ENCODE measurements around the gene CDC42SE2.

CDC42SE2 gene

GRCh38 chr5:131285703-131286399 lies 22.0 kb downstream of the CDC42SE2 start:
- no peak overlapping the region for H3K27ac ChIP-seq
- TF ChIP-seq CTCF (IDR thresholded peaks at IDR 0.05): no peak
- TF ChIP-seq ZFX (IDR thresholded peaks at IDR 0.05; ENCODE audit: borderline replicate concordance): no peak

- TF ChIP-seq CTCF (IDR thresholded peaks at IDR 0.05): no peak
- no peak for TF ChIP-seq ZFX (IDR thresholded peaks at IDR 0.05; ENCODE audit: borderline replicate concordance)
Observed at GRCh38 chr5:131286400-131286715, 22.5 kb downstream of the CDC42SE2 start.

GRCh38 chr5:131288328-131288727 lies 24.5 kb downstream of the CDC42SE2 start:
- H3K27ac ChIP-seq: no peak overlapping the region
- TF ChIP-seq ZFX (IDR thresholded peaks at IDR 0.05; ENCODE audit: borderline replicate concordance) (no peak), CTCF (IDR thresholded peaks at IDR 0.05) (no peak)

More at GRCh38 chr5:131286400-131286715, 22.5 kb downstream of the CDC42SE2 start:
- H3K27ac ChIP-seq: no peak overlapping the region

GRCh38 chr5:131289738-131290137 lies 25.9 kb downstream of the CDC42SE2 start:
- no peak overlapping the region for H3K27ac ChIP-seq
- no peak for TF ChIP-seq ZFX (IDR thresholded peaks at IDR 0.05; ENCODE audit: borderline replicate concordance)
- no peak for TF ChIP-seq CTCF (IDR thresholded peaks at IDR 0.05)

GRCh38 chr5:131296213-131296672 lies 32.4 kb downstream of the CDC42SE2 start:
- no peak overlapping the region for H3K27ac ChIP-seq
- TF ChIP-seq ZFX (IDR thresholded peaks at IDR 0.05; ENCODE audit: borderline replicate concordance) (no peak), CTCF (IDR thresholded peaks at IDR 0.05) (no peak)

GRCh38 chr5:131297886-131298285 lies 34.0 kb downstream of the CDC42SE2 start:
- TF ChIP-seq ZFX (IDR thresholded peaks at IDR 0.05; ENCODE audit: borderline replicate concordance) (no peak), CTCF (IDR thresholded peaks at IDR 0.05) (no peak)

GRCh38 chr5:131299465-131299864 lies 35.6 kb downstream of the CDC42SE2 start:
- TF ChIP-seq CTCF (IDR thresholded peaks at IDR 0.05): no peak
- no peak for TF ChIP-seq ZFX (IDR thresholded peaks at IDR 0.05; ENCODE audit: borderline replicate concordance)
- H3K27ac ChIP-seq: no peak overlapping the region

More at GRCh38 chr5:131297886-131298285, 34.0 kb downstream of the CDC42SE2 start:
- no peak overlapping the region for H3K27ac ChIP-seq
